H9 (cell line): Measurements from ENCODE around the gene ZFP36L1. TPM values are rescaled to one million over a fixed set of nuclear protein-coding genes. Genes with fewer than 3 reads are reported as not detected.

ENCODE experiments used
- DNase-seq: peaks from one replicate; pipeline ENCODE4 v3.0.0-alpha.2; 2017
- H2AFZ ChIP-seq: one replicate; pipeline ENCODE4 v1.6.1; 2013; ENCODE audit warnings: mild to moderate bottlenecking, low read length, control low read depth, moderate library complexity
- H2AK5ac ChIP-seq: 2 replicates; pipeline ENCODE4 v1.6.1; 2013; ENCODE audit warnings: low read length, control low read depth, mixed read lengths; ENCODE audit not compliant: insufficient read length
- H2BK120ac ChIP-seq: one replicate; pipeline ENCODE4 v1.6.1; 2013; ENCODE audit warnings: low read depth, mild to moderate bottlenecking, low read length, control low read depth, inconsistent platforms; ENCODE audit not compliant: poor library complexity, severe bottlenecking
- H2BK12ac ChIP-seq: 2 replicates; pipeline ENCODE4 v1.6.1; 2013; ENCODE audit warnings: low read length, control low read depth, mixed read lengths, low read depth; ENCODE audit not compliant: insufficient read length
- H2BK15ac ChIP-seq: 2 replicates; pipeline ENCODE4 v1.6.1; 2013; ENCODE audit warnings: low read depth, low read length, control low read depth
- H2BK20ac ChIP-seq: one replicate; pipeline ENCODE4 v1.6.1; 2013; ENCODE audit warnings: low read depth, mild to moderate bottlenecking, low read length, control low read depth, inconsistent platforms; ENCODE audit not compliant: poor library complexity, severe bottlenecking
- H2BK5ac ChIP-seq: 2 replicates; pipeline ENCODE4 v1.6.1; 2013; ENCODE audit warnings: low read length, control low read depth, mixed read lengths; ENCODE audit not compliant: insufficient read length
- H3K14ac ChIP-seq: 2 replicates; pipeline ENCODE4 v1.6.1; 2013; ENCODE audit warnings: low read length, control low read depth; ENCODE audit not compliant: insufficient read depth
- H3K18ac ChIP-seq: 2 replicates; pipeline ENCODE4 v1.6.1; 2013; ENCODE audit warnings: low read depth, mild to moderate bottlenecking, mixed read lengths, low read length, control low read depth; ENCODE audit not compliant: insufficient read length
- H3K23ac ChIP-seq: 2 replicates; pipeline ENCODE4 v1.6.1; 2013; ENCODE audit warnings: low read length, control low read depth, mixed read lengths, low read depth; ENCODE audit not compliant: insufficient read length
- H3K23me2 ChIP-seq: 2 replicates; pipeline ENCODE4 v1.6.1; 2013; ENCODE audit warnings: low read depth, mild to moderate bottlenecking, mixed read lengths, low read length, control low read depth; ENCODE audit not compliant: insufficient read length, poor library complexity, severe bottlenecking
- H3K27ac ChIP-seq: 2 replicates; pipeline ENCODE4 v1.5.1; 2013; ENCODE audit warnings: low read length, control low read depth, mixed read lengths, low read depth; ENCODE audit not compliant: insufficient read length
- H3K27me3 ChIP-seq: 2 replicates; pipeline ENCODE4 v1.6.1; 2013; ENCODE audit warnings: low read length, control low read depth, inconsistent platforms; ENCODE audit not compliant: insufficient read depth
- H3K4ac ChIP-seq: 2 replicates; pipeline ENCODE4 v1.6.1; 2013; ENCODE audit warnings: low read depth, mild to moderate bottlenecking, control low read depth, inconsistent platforms, low read length, moderate library complexity
- H3K4me1 ChIP-seq: 2 replicates; pipeline ENCODE4 v1.6.1; 2013; ENCODE audit warnings: low read length, control low read depth, inconsistent platforms; ENCODE audit not compliant: insufficient read depth
- H3K4me2 ChIP-seq: 2 replicates; pipeline ENCODE4 v1.6.1; 2013; ENCODE audit warnings: low read length, control low read depth, mixed read lengths; ENCODE audit not compliant: insufficient read length, insufficient read depth
- H3K56ac ChIP-seq: 2 replicates; pipeline ENCODE4 v1.6.1; 2013; ENCODE audit warnings: low read depth, mild to moderate bottlenecking, mixed read lengths, low read length, control low read depth; ENCODE audit not compliant: insufficient read length
- H3K79me1 ChIP-seq: 2 replicates; pipeline ENCODE4 v1.6.1; 2013; ENCODE audit warnings: low read depth, mild to moderate bottlenecking, moderate library complexity, low read length, control low read depth, inconsistent platforms; ENCODE audit not compliant: insufficient read depth, poor library complexity, severe bottlenecking
- H3K79me2 ChIP-seq: 2 replicates; pipeline ENCODE4 v1.6.1; 2013; ENCODE audit warnings: low read length, control low read depth, inconsistent platforms; ENCODE audit not compliant: insufficient read depth
- H3K9ac ChIP-seq: 2 replicates; pipeline ENCODE4 v1.6.1; 2013; ENCODE audit warnings: low read length, control low read depth, mixed read lengths; ENCODE audit not compliant: insufficient read length; ENCODE audit errors: extremely low read depth
- H3K9me3 ChIP-seq: one replicate; pipeline ENCODE4 v1.6.1; 2013; ENCODE audit warnings: low read depth, low read length, inconsistent platforms; ENCODE audit not compliant: control insufficient read depth
- H3T11ph ChIP-seq: one replicate; pipeline ENCODE4 v1.6.1; 2013; ENCODE audit warnings: mild to moderate bottlenecking, low read length, control low read depth, inconsistent platforms
- H4K20me1 ChIP-seq: one replicate; pipeline ENCODE4 v1.6.1; 2013; ENCODE audit not compliant: control insufficient read depth, insufficient read length, insufficient read depth
- H4K5ac ChIP-seq: 2 replicates; pipeline ENCODE4 v1.6.1; 2013; ENCODE audit warnings: low read depth, mild to moderate bottlenecking, mixed read lengths, low read length, control low read depth; ENCODE audit not compliant: insufficient read length
- H4K8ac ChIP-seq: replicated peaks from 2 replicates; pipeline ENCODE4 v1.6.1; 2013; ENCODE audit warnings: low read length, control low read depth, mixed read lengths, low read depth; ENCODE audit not compliant: insufficient read length
- H4K91ac ChIP-seq: 2 replicates; pipeline ENCODE4 v1.6.1; 2013; ENCODE audit warnings: low read depth, mild to moderate bottlenecking, moderate library complexity, mixed read lengths, low read length, control low read depth; ENCODE audit not compliant: insufficient read length
- H3K27ac Mint-ChIP-seq, 3 experiments: 2 replicates in 2 of 3; 3 replicates in 1 of 3; pipeline ENCODE4 v1.8.0; 2020 to 2021; ENCODE audit warnings: mixed read lengths in 3 of 3, mild to moderate bottlenecking in 1 of 3, moderate library complexity in 1 of 3
- H3K27me3 Mint-ChIP-seq: 2 replicates; pipeline ENCODE4 v1.8.0; 2021; ENCODE audit warnings: low read depth, mild to moderate bottlenecking, moderate library complexity, mixed read lengths
- H3K36me3 Mint-ChIP-seq, 3 experiments: 2 replicates in 2 of 3; 3 replicates in 1 of 3; pipeline ENCODE4 v1.8.0; 2020 to 2021; ENCODE audit warnings: low read depth in 3 of 3, mixed read lengths in 3 of 3; ENCODE audit not compliant: insufficient read depth in 1 of 3
- H3K4me1 Mint-ChIP-seq, 2 experiments: 2 replicates each; pipeline ENCODE4 v1.8.0; 2020; ENCODE audit warnings: mixed read lengths in 2 of 2
- H3K4me3 Mint-ChIP-seq, 2 experiments: 2 replicates in 1 of 2; 3 replicates in 1 of 2; pipeline ENCODE4 v1.8.0; 2020 to 2021; ENCODE audit warnings: mild to moderate bottlenecking in 2 of 2, mixed read lengths in 2 of 2, moderate library complexity in 1 of 2
- H3K9me3 Mint-ChIP-seq, 2 experiments: 2 replicates in 1 of 2; 3 replicates in 1 of 2; pipeline ENCODE4 v1.8.0; 2020; ENCODE audit warnings: mild to moderate bottlenecking in 2 of 2, mixed read lengths in 2 of 2, moderate library complexity in 1 of 2
- WGBS: extraction: QIAGEN DNeasy Blood & Tissue Kit; methylation state at CpG from one replicate; pipeline ENCODE4 v1.1.7; 2013; ENCODE audit warnings: missing lambda C conversion rate, low lambda C conversion rate, mixed read lengths; ENCODE audit not compliant: insufficient read length; ENCODE audit errors: extremely low coverage; 5-methylcytosine and 5-hydroxymethylcytosine counted together
- total RNA-seq: library from RNA; stranded (reverse); gene quantifications from 2 replicates; pipeline ENCODE4 v1.2.1, GENCODE V29; 2021
- TF ChIP-seq, protein P1 (sequence below): fragments of 200-600 bp; sonication (generic); conservative IDR thresholded peaks from 3 replicates; pipeline ENCODE4 v1.8.0; 2021; ENCODE audit warnings: antibody characterized with exemption, mild to moderate bottlenecking

ZFP36L1 gene
- total RNA-seq, 1 experiment from 2014 or later: 109 TPM

DNA sequence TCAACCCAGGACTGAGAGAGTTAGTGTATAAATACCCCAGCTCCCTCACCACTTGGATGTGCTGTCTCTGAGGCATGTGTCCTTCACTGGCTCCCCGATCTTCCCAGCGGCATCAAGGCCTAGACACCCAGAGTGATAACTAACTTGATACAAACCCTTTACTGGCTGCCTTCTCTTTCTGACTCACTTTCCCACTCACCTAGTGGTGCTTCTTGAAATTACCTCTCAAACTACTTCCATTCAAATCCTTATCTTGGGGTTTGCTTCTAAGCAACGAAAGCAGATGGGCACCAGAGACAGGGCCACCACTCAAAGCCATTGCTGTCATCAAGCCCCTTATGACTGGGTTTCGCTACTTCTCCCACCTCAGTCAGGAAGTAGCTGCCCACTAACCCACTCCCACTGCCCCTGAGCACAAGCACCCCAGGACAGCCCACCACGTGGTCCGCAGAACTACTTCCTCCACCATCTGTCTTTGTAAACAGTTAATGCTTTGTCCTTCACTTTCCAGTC is 17.2 kb downstream of the ZFP36L1 start:
- no peaks in the 10 kb centered on the region for H3K4me1 ChIP-seq
- H3K9ac ChIP-seq: no peak overlapping the region
- no peak for DNase-seq
- TF ChIP-seq, protein P1, sequence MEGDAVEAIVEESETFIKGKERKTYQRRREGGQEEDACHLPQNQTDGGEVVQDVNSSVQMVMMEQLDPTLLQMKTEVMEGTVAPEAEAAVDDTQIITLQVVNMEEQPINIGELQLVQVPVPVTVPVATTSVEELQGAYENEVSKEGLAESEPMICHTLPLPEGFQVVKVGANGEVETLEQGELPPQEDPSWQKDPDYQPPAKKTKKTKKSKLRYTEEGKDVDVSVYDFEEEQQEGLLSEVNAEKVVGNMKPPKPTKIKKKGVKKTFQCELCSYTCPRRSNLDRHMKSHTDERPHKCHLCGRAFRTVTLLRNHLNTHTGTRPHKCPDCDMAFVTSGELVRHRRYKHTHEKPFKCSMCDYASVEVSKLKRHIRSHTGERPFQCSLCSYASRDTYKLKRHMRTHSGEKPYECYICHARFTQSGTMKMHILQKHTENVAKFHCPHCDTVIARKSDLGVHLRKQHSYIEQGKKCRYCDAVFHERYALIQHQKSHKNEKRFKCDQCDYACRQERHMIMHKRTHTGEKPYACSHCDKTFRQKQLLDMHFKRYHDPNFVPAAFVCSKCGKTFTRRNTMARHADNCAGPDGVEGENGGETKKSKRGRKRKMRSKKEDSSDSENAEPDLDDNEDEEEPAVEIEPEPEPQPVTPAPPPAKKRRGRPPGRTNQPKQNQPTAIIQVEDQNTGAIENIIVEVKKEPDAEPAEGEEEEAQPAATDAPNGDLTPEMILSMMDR: peak; percentile 61
- H3K79me1 ChIP-seq: no peaks in the 10 kb centered on the region
- H4K20me1 ChIP-seq: no peaks in the 10 kb centered on the region
- H3K27ac ChIP-seq: no peak overlapping the region
- H4K91ac ChIP-seq: no peak overlapping the region
- H3T11ph ChIP-seq: no peak overlapping the region
- no peaks in the 10 kb centered on the region for H3K9me3 Mint-ChIP-seq
- no peaks in the 10 kb centered on the region for H3K79me2 ChIP-seq
- WGBS: no CpG with 5 or more reads among the region's 6 CpGs
- no peaks in the 10 kb centered on the region for H3K9me3 ChIP-seq
- H3K4me3 Mint-ChIP-seq: no peak overlapping the region
- no peak overlapping the region for H4K5ac ChIP-seq
- no peak overlapping the region for H2BK20ac ChIP-seq
- H2AK5ac ChIP-seq: no peak overlapping the region
- H3K18ac ChIP-seq: no peak overlapping the region
- no peak overlapping the region for H3K4ac ChIP-seq
- H3K4me1 Mint-ChIP-seq: peaks cover 8 to 20% of the 10 kb centered on the region in 2 experiments
- H4K8ac ChIP-seq: no peak overlapping the region
- H2BK120ac ChIP-seq: no peak overlapping the region
- no peak overlapping the region for H3K23ac ChIP-seq
- H2BK12ac ChIP-seq: no peak overlapping the region
- no peak overlapping the region for H3K27ac Mint-ChIP-seq
- no peaks in the 10 kb centered on the region for H3K23me2 ChIP-seq
- no peak overlapping the region for H2BK15ac ChIP-seq
- no peaks in the 10 kb centered on the region for H3K27me3 ChIP-seq
- no peaks in the 10 kb centered on the region; a peak in 1 of 7 replicates for H3K36me3 Mint-ChIP-seq
- H2BK5ac ChIP-seq: no peak overlapping the region
- H3K14ac ChIP-seq: no peak overlapping the region
- no peak overlapping the region for H3K4me2 ChIP-seq
- H2AFZ ChIP-seq: no peak overlapping the region
- H3K27me3 Mint-ChIP-seq: peaks cover 4% of the 10 kb centered on the region
- H3K56ac ChIP-seq: no peak overlapping the region
